ENCODE measurements around the gene EML1. TPM values are rescaled to one million over a fixed set of nuclear protein-coding genes. Genes with fewer than 3 reads are reported as not detected.

Gene EML1
- total and polyA plus RNA-seq, 2 donors from 2014 or later: 7.9 to 35.9 TPM

DNA sequence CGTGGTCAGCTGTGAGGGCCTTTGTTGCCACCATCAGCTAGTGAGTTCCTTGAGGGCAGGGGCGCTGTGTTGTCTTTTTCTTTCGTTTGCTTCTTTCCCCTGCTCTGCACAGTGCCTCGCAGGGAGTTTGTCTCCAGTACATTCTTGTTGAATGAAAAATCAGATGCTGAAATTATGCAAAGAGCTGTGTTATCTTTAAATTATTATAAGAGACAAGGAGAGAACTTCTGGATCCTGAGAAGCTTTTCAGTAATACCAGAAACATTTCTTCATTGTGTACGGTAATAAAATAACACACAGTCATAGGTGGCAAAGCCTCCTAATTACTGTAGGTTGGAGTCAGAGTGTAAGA is 14.9 kb downstream of the EML1 start:
- no peaks in the 10 kb centered on the region for H3K9me3 ChIP-seq (ENCODE audit: control insufficient read depth in 2 of 3, insufficient read depth in 1 of 3, low read length in 3 of 3)
- DNase-seq (no peak), FAIRE-seq (no peak)
- no peak overlapping the region for H3K27ac ChIP-seq (ENCODE audit: low read depth in 2 of 2, low read length in 2 of 2)
- H3K27me3 ChIP-seq (ENCODE audit: control insufficient read depth, insufficient read depth, low read length): no peaks in the 10 kb centered on the region
- intact Hi-C loops (cut with DNase I): no loop called here
- TF ChIP-seq, protein P1, sequence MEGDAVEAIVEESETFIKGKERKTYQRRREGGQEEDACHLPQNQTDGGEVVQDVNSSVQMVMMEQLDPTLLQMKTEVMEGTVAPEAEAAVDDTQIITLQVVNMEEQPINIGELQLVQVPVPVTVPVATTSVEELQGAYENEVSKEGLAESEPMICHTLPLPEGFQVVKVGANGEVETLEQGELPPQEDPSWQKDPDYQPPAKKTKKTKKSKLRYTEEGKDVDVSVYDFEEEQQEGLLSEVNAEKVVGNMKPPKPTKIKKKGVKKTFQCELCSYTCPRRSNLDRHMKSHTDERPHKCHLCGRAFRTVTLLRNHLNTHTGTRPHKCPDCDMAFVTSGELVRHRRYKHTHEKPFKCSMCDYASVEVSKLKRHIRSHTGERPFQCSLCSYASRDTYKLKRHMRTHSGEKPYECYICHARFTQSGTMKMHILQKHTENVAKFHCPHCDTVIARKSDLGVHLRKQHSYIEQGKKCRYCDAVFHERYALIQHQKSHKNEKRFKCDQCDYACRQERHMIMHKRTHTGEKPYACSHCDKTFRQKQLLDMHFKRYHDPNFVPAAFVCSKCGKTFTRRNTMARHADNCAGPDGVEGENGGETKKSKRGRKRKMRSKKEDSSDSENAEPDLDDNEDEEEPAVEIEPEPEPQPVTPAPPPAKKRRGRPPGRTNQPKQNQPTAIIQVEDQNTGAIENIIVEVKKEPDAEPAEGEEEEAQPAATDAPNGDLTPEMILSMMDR (IDR thresholded peaks at IDR 0.05; ENCODE audit: borderline replicate concordance, extremely low read depth, insufficient read depth): no peak
- no peaks in the 10 kb centered on the region for H3K4me1 ChIP-seq (ENCODE audit: control insufficient read depth in 2 of 3, insufficient read depth in 2 of 3, low read depth in 1 of 3, low read length in 3 of 3)
- no peak overlapping the region for H3K4me3 ChIP-seq (ENCODE audit: low read length in 3 of 3)
- no peak overlapping the region for H3K9ac ChIP-seq (ENCODE audit: low read length in 3 of 3)
- H3K36me3 ChIP-seq (ENCODE audit: control insufficient read depth in 2 of 3, insufficient read depth in 3 of 3, low read length in 3 of 3): no peaks in the 10 kb centered on the region

DNA sequence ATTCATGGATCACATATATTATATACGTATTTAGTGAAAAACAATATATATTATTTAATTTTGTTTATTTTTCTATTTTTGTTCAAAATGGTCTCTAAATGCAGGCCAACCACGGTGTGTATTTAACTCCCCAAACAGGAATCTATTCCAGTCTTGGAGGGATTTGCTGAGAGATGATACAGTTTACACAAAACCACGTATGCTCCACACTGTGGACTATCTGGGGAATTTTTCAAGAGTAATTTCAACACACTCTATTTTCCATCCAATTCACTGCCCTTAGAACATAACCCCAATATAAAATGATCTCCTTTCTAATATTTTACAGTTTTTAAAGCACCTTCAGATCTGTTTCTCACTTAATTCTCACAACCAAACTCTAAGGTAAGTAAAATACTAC is 15.3 kb downstream of the EML1 start:
- no peaks in the 10 kb centered on the region for H3K4me1 ChIP-seq (ENCODE audit: control insufficient read depth in 2 of 3, insufficient read depth in 2 of 3, low read depth in 1 of 3, low read length in 3 of 3)
- TF ChIP-seq, protein P1 (IDR thresholded peaks at IDR 0.05; ENCODE audit: borderline replicate concordance, extremely low read depth, insufficient read depth): no peak
- FAIRE-seq (no peak), DNase-seq (no peak)
- intact Hi-C loops (cut with DNase I): no loop called here
- H3K36me3 ChIP-seq (ENCODE audit: control insufficient read depth in 2 of 3, insufficient read depth in 3 of 3, low read length in 3 of 3): no peaks in the 10 kb centered on the region
- no peak overlapping the region for H3K4me3 ChIP-seq (ENCODE audit: low read length in 3 of 3)
- H3K27ac ChIP-seq (ENCODE audit: low read depth in 2 of 2, low read length in 2 of 2): no peak overlapping the region
- no peaks in the 10 kb centered on the region for H3K9me3 ChIP-seq (ENCODE audit: control insufficient read depth in 2 of 3, insufficient read depth in 1 of 3, low read length in 3 of 3)
- no peaks in the 10 kb centered on the region for H3K27me3 ChIP-seq (ENCODE audit: control insufficient read depth, insufficient read depth, low read length)
- H3K9ac ChIP-seq (ENCODE audit: low read length in 3 of 3): no peak overlapping the region

DNA sequence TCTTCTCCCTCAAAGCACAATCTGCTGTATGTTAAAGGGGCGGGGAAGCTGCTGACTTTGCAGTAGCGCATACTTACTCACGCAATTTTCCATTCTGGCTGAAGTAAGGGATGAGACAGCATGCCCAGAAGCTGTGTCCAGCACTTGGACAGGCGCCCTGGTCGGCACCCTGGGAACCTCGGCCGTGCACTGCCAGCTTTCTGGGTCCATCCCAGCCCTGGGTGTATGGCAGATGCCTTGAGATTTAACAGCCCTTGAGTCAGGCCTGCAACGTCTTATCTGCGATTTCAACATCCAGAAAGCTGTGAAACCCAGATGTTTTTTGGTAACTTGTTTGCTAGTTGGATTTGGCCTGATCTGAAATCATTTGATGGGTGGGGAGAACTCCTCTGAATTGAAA is 16.1 kb downstream of the EML1 start:
- peak in 1 of 5 donors; percentile 24 for DNase-seq
- H3K36me3 ChIP-seq (ENCODE audit: control insufficient read depth in 2 of 3, insufficient read depth in 3 of 3, low read length in 3 of 3): no peaks in the 10 kb centered on the region
- intact Hi-C loops (cut with DNase I): no loop called here
- TF ChIP-seq, protein P1 (IDR thresholded peaks at IDR 0.05; ENCODE audit: borderline replicate concordance, extremely low read depth, insufficient read depth): no peak
- no peaks in the 10 kb centered on the region for H3K27me3 ChIP-seq (ENCODE audit: control insufficient read depth, insufficient read depth, low read length)
- H3K4me1 ChIP-seq (ENCODE audit: control insufficient read depth in 2 of 3, insufficient read depth in 2 of 3, low read depth in 1 of 3, low read length in 3 of 3): no peaks in the 10 kb centered on the region
- no peak overlapping the region for H3K27ac ChIP-seq (ENCODE audit: low read depth in 2 of 2, low read length in 2 of 2)
- H3K9me3 ChIP-seq (ENCODE audit: control insufficient read depth in 2 of 3, insufficient read depth in 1 of 3, low read length in 3 of 3): no peaks in the 10 kb centered on the region
- H3K9ac ChIP-seq (ENCODE audit: low read length in 3 of 3): no peak overlapping the region
- no peak overlapping the region for H3K4me3 ChIP-seq (ENCODE audit: low read length in 3 of 3)
- FAIRE-seq: no peak

DNA sequence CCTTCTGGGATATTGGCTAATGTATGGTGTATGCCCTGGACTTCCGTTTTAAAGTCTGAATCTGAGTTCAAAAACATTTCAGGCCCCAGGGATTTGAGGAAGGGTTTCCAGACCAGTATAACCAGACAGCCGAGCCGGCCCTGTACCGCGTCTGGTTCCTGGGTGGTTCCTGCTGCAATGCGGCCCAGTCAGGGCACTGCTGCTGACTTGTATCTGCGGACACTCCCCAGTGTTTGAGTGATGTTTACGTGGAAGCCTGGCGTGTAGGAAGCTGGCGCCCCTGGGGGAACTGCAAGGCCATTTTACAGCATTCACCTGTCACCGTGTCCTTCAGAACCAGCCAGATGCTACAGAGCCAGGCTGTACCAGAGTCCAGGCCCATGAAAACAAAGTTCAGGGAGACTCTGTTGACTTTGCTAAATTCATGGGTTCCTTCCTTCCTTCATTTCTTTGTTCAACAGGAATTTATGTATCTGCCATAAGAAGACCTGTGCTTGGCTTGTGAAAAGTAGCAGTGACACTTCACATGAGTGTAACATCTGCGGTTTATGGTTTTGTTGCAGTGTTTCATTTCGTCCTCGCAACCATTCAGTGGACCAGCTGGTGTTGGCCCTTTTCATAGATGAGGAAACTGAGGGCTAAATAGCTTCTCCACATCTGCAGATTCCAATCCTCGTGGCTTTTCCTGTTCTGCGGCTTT is 16.8 kb downstream of the EML1 start:
- no peak overlapping the region for H3K27ac ChIP-seq (ENCODE audit: low read depth in 2 of 2, low read length in 2 of 2)
- intact Hi-C loops (cut with DNase I): no loop called here
- H3K4me3 ChIP-seq (ENCODE audit: low read length in 3 of 3): no peak overlapping the region
- no peak for FAIRE-seq
- H3K27me3 ChIP-seq (ENCODE audit: control insufficient read depth, insufficient read depth, low read length): no peaks in the 10 kb centered on the region
- no peaks in the 10 kb centered on the region for H3K36me3 ChIP-seq (ENCODE audit: control insufficient read depth in 2 of 3, insufficient read depth in 3 of 3, low read length in 3 of 3)
- H3K9ac ChIP-seq (ENCODE audit: low read length in 3 of 3): no peak overlapping the region
- H3K9me3 ChIP-seq (ENCODE audit: control insufficient read depth in 2 of 3, insufficient read depth in 1 of 3, low read length in 3 of 3): no peaks in the 10 kb centered on the region
- peak in 1 of 5 donors; percentile 27 for DNase-seq
- no peaks in the 10 kb centered on the region for H3K4me1 ChIP-seq (ENCODE audit: control insufficient read depth in 2 of 3, insufficient read depth in 2 of 3, low read depth in 1 of 3, low read length in 3 of 3)
- TF ChIP-seq, protein P1 (IDR thresholded peaks at IDR 0.05; ENCODE audit: borderline replicate concordance, extremely low read depth, insufficient read depth): no peak
